Measurements from ENCODE around the gene RAB7A. TPM values are rescaled to one million over a fixed set of nuclear protein-coding genes. Genes with fewer than 3 reads are reported as not detected.

Gene RAB7A
- polyA plus RNA-seq, 1 donor from 2014 or later = 42.4 TPM

- Histone ChIP-seq H2AFZ (ENCODE audit: low read depth, low read length) (no peak overlapping the region), H3K27me3 (ENCODE audit: insufficient read depth, low read depth, low read length) (no peaks in the 10 kb centered on the region), H3K9me2 (ENCODE audit: insufficient read depth, low read length) (no peaks in the 10 kb centered on the region), H3K4me2 (ENCODE audit: low read length) (no peak overlapping the region), H3K79me2 (replicated peaks; ENCODE audit: insufficient read depth, low read length) (peaks cover 42% of the 10 kb centered on the region), H3K27ac (ENCODE audit: low read length) (no peak overlapping the region), H4K20me1 (ENCODE audit: insufficient read depth) (no peaks in the 10 kb centered on the region), H3F3A (ENCODE audit: insufficient read depth, low read length, poor library complexity, severe bottlenecking) (no peaks in the 10 kb centered on the region), H3K4me3 (ENCODE audit: low read length) (no peak overlapping the region), H3K9me3 (ENCODE audit: low read length) (no peaks in the 10 kb centered on the region), H3K9ac (ENCODE audit: low read length) (no peak overlapping the region), H3K36me3 (ENCODE audit: insufficient read depth, low read length) (no peaks in the 10 kb centered on the region)
- TF ChIP-seq SMC3 (conservative IDR thresholded peaks at IDR 0.05; ENCODE audit: poor library complexity) (no peak), POLR2AphosphoS5 (IDR thresholded peaks at IDR 0.05) (no peak), EP300 (conservative IDR thresholded peaks at IDR 0.05; ENCODE audit: poor library complexity, severe bottlenecking) (no peak), TAF1 (IDR thresholded peaks at IDR 0.05; ENCODE audit: low read depth) (no peak), MXI1 (conservative IDR thresholded peaks at IDR 0.05; ENCODE audit: poor library complexity, severe bottlenecking) (no peak), RAD21 (conservative IDR thresholded peaks at IDR 0.05) (no peak), EZH2 (IDR thresholded peaks at IDR 0.05; ENCODE audit: borderline replicate concordance, insufficient read depth, low read length, poor library complexity, severe bottlenecking) (no peak)
- TF ChIP-seq, protein P1, sequence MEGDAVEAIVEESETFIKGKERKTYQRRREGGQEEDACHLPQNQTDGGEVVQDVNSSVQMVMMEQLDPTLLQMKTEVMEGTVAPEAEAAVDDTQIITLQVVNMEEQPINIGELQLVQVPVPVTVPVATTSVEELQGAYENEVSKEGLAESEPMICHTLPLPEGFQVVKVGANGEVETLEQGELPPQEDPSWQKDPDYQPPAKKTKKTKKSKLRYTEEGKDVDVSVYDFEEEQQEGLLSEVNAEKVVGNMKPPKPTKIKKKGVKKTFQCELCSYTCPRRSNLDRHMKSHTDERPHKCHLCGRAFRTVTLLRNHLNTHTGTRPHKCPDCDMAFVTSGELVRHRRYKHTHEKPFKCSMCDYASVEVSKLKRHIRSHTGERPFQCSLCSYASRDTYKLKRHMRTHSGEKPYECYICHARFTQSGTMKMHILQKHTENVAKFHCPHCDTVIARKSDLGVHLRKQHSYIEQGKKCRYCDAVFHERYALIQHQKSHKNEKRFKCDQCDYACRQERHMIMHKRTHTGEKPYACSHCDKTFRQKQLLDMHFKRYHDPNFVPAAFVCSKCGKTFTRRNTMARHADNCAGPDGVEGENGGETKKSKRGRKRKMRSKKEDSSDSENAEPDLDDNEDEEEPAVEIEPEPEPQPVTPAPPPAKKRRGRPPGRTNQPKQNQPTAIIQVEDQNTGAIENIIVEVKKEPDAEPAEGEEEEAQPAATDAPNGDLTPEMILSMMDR (IDR thresholded peaks at IDR 0.05; ENCODE audit: poor library complexity, severe bottlenecking) = no peak
- TF ChIP-seq, protein P2, sequence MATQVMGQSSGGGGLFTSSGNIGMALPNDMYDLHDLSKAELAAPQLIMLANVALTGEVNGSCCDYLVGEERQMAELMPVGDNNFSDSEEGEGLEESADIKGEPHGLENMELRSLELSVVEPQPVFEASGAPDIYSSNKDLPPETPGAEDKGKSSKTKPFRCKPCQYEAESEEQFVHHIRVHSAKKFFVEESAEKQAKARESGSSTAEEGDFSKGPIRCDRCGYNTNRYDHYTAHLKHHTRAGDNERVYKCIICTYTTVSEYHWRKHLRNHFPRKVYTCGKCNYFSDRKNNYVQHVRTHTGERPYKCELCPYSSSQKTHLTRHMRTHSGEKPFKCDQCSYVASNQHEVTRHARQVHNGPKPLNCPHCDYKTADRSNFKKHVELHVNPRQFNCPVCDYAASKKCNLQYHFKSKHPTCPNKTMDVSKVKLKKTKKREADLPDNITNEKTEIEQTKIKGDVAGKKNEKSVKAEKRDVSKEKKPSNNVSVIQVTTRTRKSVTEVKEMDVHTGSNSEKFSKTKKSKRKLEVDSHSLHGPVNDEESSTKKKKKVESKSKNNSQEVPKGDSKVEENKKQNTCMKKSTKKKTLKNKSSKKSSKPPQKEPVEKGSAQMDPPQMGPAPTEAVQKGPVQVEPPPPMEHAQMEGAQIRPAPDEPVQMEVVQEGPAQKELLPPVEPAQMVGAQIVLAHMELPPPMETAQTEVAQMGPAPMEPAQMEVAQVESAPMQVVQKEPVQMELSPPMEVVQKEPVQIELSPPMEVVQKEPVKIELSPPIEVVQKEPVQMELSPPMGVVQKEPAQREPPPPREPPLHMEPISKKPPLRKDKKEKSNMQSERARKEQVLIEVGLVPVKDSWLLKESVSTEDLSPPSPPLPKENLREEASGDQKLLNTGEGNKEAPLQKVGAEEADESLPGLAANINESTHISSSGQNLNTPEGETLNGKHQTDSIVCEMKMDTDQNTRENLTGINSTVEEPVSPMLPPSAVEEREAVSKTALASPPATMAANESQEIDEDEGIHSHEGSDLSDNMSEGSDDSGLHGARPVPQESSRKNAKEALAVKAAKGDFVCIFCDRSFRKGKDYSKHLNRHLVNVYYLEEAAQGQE (IDR thresholded peaks at IDR 0.05; ENCODE audit: borderline replicate concordance) = no peak
These were observed 50.0 kb downstream of the RAB7A start for GRCh38 chr3:128775906-128776542.

DNA sequence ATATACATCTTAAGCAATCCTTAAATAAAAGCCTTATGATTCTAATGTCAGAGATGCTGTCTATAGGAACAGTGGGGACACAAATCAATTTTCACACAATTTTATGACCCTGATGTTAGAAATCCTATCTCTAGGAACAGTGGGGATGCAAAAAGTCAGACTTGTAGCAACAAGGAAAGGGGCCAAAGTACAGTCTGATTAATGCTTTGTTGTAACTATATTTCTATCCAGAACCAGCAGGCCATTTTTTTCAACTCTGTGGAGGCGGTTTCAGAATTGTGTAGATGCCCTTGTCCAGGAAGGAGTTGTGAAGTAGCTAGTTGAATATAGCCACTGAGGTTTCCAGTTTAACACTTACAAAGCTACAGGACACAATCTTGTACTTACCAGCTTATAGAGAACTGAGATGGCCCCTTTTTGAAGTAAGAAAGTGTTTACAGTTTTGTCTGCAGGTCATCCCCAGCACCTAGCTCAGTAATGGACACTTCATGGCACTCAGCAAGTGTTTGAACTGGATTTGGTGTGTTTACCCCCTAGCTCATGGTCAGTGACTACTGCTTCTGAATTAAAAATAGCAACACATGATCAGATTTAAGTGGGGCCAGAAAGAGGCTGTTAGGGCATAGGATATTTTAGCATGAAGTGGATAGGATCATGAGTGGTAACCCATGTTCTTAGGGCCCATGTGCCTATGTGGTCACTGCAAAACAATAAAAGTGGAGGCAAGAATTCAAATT lies 54.3 kb downstream of the RAB7A start:
- Histone ChIP-seq H3K4me3 (ENCODE audit: low read length) (no peak overlapping the region), H3K9me3 (ENCODE audit: low read length) (no peaks in the 10 kb centered on the region), H3K27ac (ENCODE audit: low read length) (no peak overlapping the region), H3K4me2 (ENCODE audit: low read length) (no peak overlapping the region), H3K27me3 (ENCODE audit: insufficient read depth, low read depth, low read length) (no peaks in the 10 kb centered on the region), H3K9ac (ENCODE audit: low read length) (no peak overlapping the region), H3F3A (ENCODE audit: insufficient read depth, low read length, poor library complexity, severe bottlenecking) (no peaks in the 10 kb centered on the region), H3K9me2 (ENCODE audit: insufficient read depth, low read length) (no peaks in the 10 kb centered on the region), H3K36me3 (ENCODE audit: insufficient read depth, low read length) (no peaks in the 10 kb centered on the region), H4K20me1 (ENCODE audit: insufficient read depth) (no peaks in the 10 kb centered on the region), H3K79me2 (replicated peaks; ENCODE audit: insufficient read depth, low read length) (peaks cover 47% of the 10 kb centered on the region), H2AFZ (ENCODE audit: low read depth, low read length) (no peak overlapping the region)
- no peak for TF ChIP-seq RAD21 (conservative IDR thresholded peaks at IDR 0.05)
- no peak for TF ChIP-seq POLR2AphosphoS5 (IDR thresholded peaks at IDR 0.05)
- TF ChIP-seq, protein P1 (IDR thresholded peaks at IDR 0.05; ENCODE audit: poor library complexity, severe bottlenecking) = no peak
- TF ChIP-seq SMC3 (conservative IDR thresholded peaks at IDR 0.05; ENCODE audit: poor library complexity) = no peak
- no peak for TF ChIP-seq EZH2 (IDR thresholded peaks at IDR 0.05; ENCODE audit: borderline replicate concordance, insufficient read depth, low read length, poor library complexity, severe bottlenecking)
- no peak for TF ChIP-seq EP300 (conservative IDR thresholded peaks at IDR 0.05; ENCODE audit: poor library complexity, severe bottlenecking)
- no peak for TF ChIP-seq MXI1 (conservative IDR thresholded peaks at IDR 0.05; ENCODE audit: poor library complexity, severe bottlenecking)
- TF ChIP-seq TAF1 (IDR thresholded peaks at IDR 0.05; ENCODE audit: low read depth) = no peak
- TF ChIP-seq, protein P2 (IDR thresholded peaks at IDR 0.05; ENCODE audit: borderline replicate concordance) = no peak

Data from neural cell (in vitro differentiated cells).